Fibroblast of lung (primary cell): ENCODE data around the gene KRAS. TPM values are rescaled to one million over a fixed set of nuclear protein-coding genes. Genes with fewer than 3 reads are reported as not detected.
A peak's percentile ranks its signal among the peaks of the same experiment; 100 is the strongest.

ENCODE experiments used
- DNase-seq, 2 donors: peaks; one replicate each; pipeline versions ENCODE4 v3.0.0 to v3.0.0-alpha.2; 2010; ENCODE audit warnings: low read depth in 2 of 2
- H2AFZ ChIP-seq: 2 replicates; pipeline ENCODE4 v1.5.1; 2012; ENCODE audit warnings: low read length, control low read depth, inconsistent platforms
- H3K27ac ChIP-seq: 2 replicates; pipeline ENCODE4 v1.5.1; 2011; ENCODE audit warnings: low read length, control low read depth; ENCODE audit not compliant: insufficient read depth
- H3K27me3 ChIP-seq: 2 replicates; pipeline ENCODE4 v1.5.1; 2011; ENCODE audit warnings: mild to moderate bottlenecking, low read length; ENCODE audit not compliant: control insufficient read depth, insufficient read depth
- H3K36me3 ChIP-seq: 2 replicates; pipeline ENCODE4 v1.5.1; 2011; ENCODE audit warnings: low read length; ENCODE audit not compliant: control insufficient read depth, insufficient read depth
- H3K4me1 ChIP-seq: 2 replicates; pipeline ENCODE4 v1.5.1; 2011; ENCODE audit warnings: low read length; ENCODE audit not compliant: control insufficient read depth, insufficient read depth; ENCODE audit errors: extremely low read depth
- H3K4me2 ChIP-seq: 2 replicates; pipeline ENCODE4 v1.5.1; 2011; ENCODE audit warnings: low read length, control low read depth; ENCODE audit not compliant: insufficient read depth; ENCODE audit errors: extremely low read depth
- H3K4me3 ChIP-seq, 4 experiments: fragments of 200-600 bp in 1 of 4; sonication (generic) in 1 of 4; replicated peaks in 1 of 4; 2 replicates each; pipeline ENCODE4 v1.5.1; 2011 to 2016; ENCODE audit warnings: low read length in 4 of 4, low read depth in 3 of 4, mild to moderate bottlenecking in 3 of 4, control low read depth in 2 of 4, inconsistent platforms in 1 of 4, mixed read lengths in 1 of 4; ENCODE audit not compliant: insufficient read depth in 1 of 4; ENCODE audit errors: control extremely low read depth in 1 of 4
- H3K79me2 ChIP-seq: 2 replicates; pipeline ENCODE4 v1.5.1; 2012; ENCODE audit warnings: mild to moderate bottlenecking, low read length, inconsistent platforms; ENCODE audit not compliant: control insufficient read depth, insufficient read depth
- H3K9ac ChIP-seq: 2 replicates; pipeline ENCODE4 v1.5.1; 2011; ENCODE audit warnings: mild to moderate bottlenecking, low read length, control low read depth; ENCODE audit not compliant: insufficient read depth
- H3K9me3 ChIP-seq: 2 replicates; pipeline ENCODE4 v1.5.1; 2012; ENCODE audit warnings: low read depth, low read length; ENCODE audit not compliant: control insufficient read depth, insufficient read depth
- H4K20me1 ChIP-seq: 2 replicates; pipeline ENCODE4 v1.5.1; 2011; ENCODE audit warnings: low read length; ENCODE audit not compliant: control insufficient read depth, insufficient read depth; ENCODE audit errors: extremely low read depth
- EZH2 ChIP-seq: IDR thresholded peaks from 2 replicates; pipeline ENCODE4 v1.5.1; 2012; ENCODE audit warnings: low read length, control low read depth, mild to moderate bottlenecking; ENCODE audit errors: missing control alignments
- polyA plus RNA-seq, 2 donors: library from polyadenylated mRNA; depleted of rRNA in 1 of 2; stranded (reverse) in 1 of 2; unstranded in 1 of 2; fragments of >200 nt; gene quantifications; 2 replicates each; pipeline ENCODE4 v1.2.1, GENCODE V29; 2011 to 2012; ENCODE audit warnings: missing spikeins in 1 of 2
- total RNA-seq: library from RNA; depleted of rRNA; stranded (reverse); fragments of >200 nt; gene quantifications from 2 replicates; pipeline ENCODE4 v1.2.1, GENCODE V29; 2014
- TF ChIP-seq, protein P1 (sequence below), 2 donors: IDR thresholded peaks in 1 of 2; conservative IDR thresholded peaks in 1 of 2; 1 replicate in 1 of 2; 2 replicates in 1 of 2; pipeline ENCODE4 v1.5.1; 2011 to 2012; ENCODE audit warnings: low read length in 2 of 2, control low read depth in 1 of 2, inconsistent platforms in 1 of 2, low read depth in 1 of 2, mild to moderate bottlenecking in 1 of 2

KRAS gene
- total and polyA plus RNA-seq, 2 donors (not counting 1 experiment from before 2014, with no cell fraction given) = 15.0 to 31.3 TPM

DNA sequence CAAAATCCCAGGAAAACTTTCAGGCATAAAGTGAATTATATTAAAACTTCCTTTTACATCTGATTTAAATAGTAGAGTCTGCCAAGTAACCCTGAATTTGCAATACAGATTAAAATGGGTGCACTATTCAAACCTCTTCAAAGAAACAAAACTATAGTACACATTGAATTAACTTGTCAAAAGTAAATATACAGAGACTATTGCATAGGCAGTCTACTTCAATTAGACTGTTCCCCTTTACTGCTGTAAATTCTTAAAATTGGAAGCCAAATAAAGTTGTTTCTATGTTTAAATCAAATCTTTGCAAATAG is 7.1 kb downstream of the KRAS start:
- DNase-seq = no peak
- Histone ChIP-seq H2AFZ (no peak overlapping the region), H3K27ac (no peak overlapping the region), H3K9ac (no peak overlapping the region), H3K4me1 (peaks cover 5% of the 10 kb centered on the region), H3K27me3 (no peaks in the 10 kb centered on the region), H3K4me2 (no peak overlapping the region), H3K79me2 (peaks cover 31% of the 10 kb centered on the region), H3K4me3 (no peak overlapping the region), H3K9me3 (no peaks in the 10 kb centered on the region), H4K20me1 (no peaks in the 10 kb centered on the region), H3K36me3 (no peaks in the 10 kb centered on the region)
- TF ChIP-seq EZH2 = no peak
- TF ChIP-seq, protein P1, sequence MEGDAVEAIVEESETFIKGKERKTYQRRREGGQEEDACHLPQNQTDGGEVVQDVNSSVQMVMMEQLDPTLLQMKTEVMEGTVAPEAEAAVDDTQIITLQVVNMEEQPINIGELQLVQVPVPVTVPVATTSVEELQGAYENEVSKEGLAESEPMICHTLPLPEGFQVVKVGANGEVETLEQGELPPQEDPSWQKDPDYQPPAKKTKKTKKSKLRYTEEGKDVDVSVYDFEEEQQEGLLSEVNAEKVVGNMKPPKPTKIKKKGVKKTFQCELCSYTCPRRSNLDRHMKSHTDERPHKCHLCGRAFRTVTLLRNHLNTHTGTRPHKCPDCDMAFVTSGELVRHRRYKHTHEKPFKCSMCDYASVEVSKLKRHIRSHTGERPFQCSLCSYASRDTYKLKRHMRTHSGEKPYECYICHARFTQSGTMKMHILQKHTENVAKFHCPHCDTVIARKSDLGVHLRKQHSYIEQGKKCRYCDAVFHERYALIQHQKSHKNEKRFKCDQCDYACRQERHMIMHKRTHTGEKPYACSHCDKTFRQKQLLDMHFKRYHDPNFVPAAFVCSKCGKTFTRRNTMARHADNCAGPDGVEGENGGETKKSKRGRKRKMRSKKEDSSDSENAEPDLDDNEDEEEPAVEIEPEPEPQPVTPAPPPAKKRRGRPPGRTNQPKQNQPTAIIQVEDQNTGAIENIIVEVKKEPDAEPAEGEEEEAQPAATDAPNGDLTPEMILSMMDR (conservative IDR thresholded peaks at IDR 0.05 in 1 of 2, IDR thresholded peaks at IDR 0.05 in 1 of 2; ENCODE audit: low read depth in 1 of 2, low read length in 2 of 2) = no peak

DNA sequence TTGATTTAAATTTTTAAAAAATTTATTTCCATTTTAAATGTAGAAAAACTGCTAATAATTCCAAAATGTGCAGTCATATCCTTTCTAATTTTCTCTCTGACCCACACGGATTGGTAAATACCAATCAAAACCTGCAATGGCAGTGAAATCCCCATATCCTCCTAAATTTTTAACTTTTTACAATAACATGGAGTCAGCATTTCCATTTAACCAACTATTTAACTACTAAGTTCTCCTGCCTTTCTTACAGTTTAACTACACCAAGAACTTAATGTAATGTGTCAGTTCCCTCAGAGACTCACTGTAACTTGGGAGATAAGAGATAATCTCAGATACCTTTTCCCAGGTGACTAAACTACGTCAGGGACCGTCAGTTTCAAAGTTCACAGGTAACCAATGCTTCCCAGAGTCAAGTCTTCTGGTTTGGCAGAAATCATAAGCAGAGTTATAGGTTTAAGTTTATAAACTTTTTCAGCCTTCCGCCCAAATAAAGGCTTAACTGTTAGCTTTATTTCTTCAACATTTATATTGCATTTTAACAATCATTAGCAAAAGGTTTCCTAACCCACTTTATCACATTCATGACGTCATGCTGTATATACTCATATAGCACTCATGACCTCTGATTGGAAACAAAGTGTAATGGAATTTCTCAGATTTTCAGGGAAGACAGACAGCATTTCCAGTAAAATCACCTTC is 7.6 kb downstream of the KRAS start:
- peak; percentile 28 to 33 for DNase-seq

DNA sequence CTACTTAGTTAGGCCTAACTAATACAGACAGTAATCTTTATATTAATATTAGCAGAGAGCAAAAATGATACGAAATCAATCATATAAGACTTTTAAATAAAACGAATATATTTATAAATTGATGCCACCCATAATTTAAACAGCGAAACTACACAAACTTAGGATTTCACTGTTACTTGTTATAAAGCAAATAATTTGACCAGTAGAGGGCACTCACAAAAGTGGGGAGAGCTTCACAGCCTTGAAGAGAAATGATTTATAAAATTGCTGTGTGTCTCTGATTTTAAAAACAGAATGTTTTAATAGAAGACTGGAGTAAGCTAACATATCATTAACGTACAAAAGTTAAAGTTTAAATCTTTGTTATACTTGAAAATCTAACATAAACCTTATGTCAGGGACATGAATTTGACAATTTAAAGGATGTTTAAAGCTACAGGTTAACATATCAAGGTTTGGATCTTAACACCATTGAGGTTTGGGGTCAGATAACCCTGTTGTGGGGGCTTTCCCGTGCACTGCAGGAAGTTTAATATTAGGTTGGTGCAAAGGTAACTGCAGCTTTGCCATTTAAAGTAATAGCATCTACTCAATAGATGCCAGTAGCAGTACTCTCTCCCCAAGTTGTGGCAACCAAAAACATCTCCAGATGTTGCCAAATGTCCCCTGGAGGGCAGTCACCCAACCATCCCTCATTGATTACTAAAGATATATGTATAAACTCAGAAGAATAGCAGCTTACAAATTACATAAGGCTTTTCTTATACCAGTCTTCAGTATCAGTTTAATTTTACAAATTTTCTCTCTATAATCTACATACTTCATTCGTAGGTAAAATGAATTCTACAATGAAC is 9.3 kb downstream of the KRAS start:
- TF ChIP-seq, protein P1 (conservative IDR thresholded peaks at IDR 0.05 in 1 of 2, IDR thresholded peaks at IDR 0.05 in 1 of 2; ENCODE audit: low read depth in 1 of 2, low read length in 2 of 2) = peak; percentile 47 to 65
- no peak for TF ChIP-seq EZH2
- Histone ChIP-seq H3K4me3 (no peak overlapping the region), H2AFZ (no peak overlapping the region), H4K20me1 (no peaks in the 10 kb centered on the region), H3K27me3 (no peaks in the 10 kb centered on the region), H3K4me2 (no peak overlapping the region), H3K4me1 (peaks cover 7% of the 10 kb centered on the region), H3K36me3 (no peaks in the 10 kb centered on the region), H3K27ac (peak overlapping the region; percentile 7), H3K79me2 (peaks cover 14% of the 10 kb centered on the region), H3K9ac (no peak overlapping the region), H3K9me3 (no peaks in the 10 kb centered on the region)
- peak; percentile 47 to 76 for DNase-seq

More for the DNA sequence above, 7.6 kb downstream of the KRAS start:
- TF ChIP-seq, protein P1 (conservative IDR thresholded peaks at IDR 0.05 in 1 of 2, IDR thresholded peaks at IDR 0.05 in 1 of 2; ENCODE audit: low read depth in 1 of 2, low read length in 2 of 2) = no peak
- no peak for TF ChIP-seq EZH2
- no peaks in the 10 kb centered on the region for H3K9me3 ChIP-seq
- H3K36me3 ChIP-seq = no peaks in the 10 kb centered on the region
- H3K4me1 ChIP-seq = peaks cover 5% of the 10 kb centered on the region
- H3K4me2 ChIP-seq = no peak overlapping the region
- H2AFZ ChIP-seq = no peak overlapping the region
- no peak overlapping the region for H3K4me3 ChIP-seq
- H3K27me3 ChIP-seq = no peaks in the 10 kb centered on the region
- no peaks in the 10 kb centered on the region for H4K20me1 ChIP-seq
- H3K27ac ChIP-seq = no peak overlapping the region
- peaks cover 26% of the 10 kb centered on the region for H3K79me2 ChIP-seq
- H3K9ac ChIP-seq = no peak overlapping the region
